Cortex of kidney (tissue), 1 donor: ENCODE data around the gene CCNK.

ENCODE experiments used
- DNase-seq: peaks from one replicate; lab custom pipeline; 2025; lab: John Stamatoyannopoulos, UW

Gene CCNK

GRCh38 chr14:99480917-99481744, at the start of gene CCNK:
Gene CCNK (plus strand): TSS chr14:99481409. CDS start chr14:99492678, 11,269 bp downstream.
- DNase-seq: peak; percentile 87

GRCh38 chr14:99431986-99432385, 49.2 kb upstream of the CCNK start:
- DNase-seq: no peak

- no peak for DNase-seq
Observed at GRCh38 chr14:99432485-99432884, 48.7 kb upstream of the CCNK start.

- no peak for DNase-seq
Observed at GRCh38 chr14:99435327-99435726, 45.9 kb upstream of the CCNK start.

DNA sequence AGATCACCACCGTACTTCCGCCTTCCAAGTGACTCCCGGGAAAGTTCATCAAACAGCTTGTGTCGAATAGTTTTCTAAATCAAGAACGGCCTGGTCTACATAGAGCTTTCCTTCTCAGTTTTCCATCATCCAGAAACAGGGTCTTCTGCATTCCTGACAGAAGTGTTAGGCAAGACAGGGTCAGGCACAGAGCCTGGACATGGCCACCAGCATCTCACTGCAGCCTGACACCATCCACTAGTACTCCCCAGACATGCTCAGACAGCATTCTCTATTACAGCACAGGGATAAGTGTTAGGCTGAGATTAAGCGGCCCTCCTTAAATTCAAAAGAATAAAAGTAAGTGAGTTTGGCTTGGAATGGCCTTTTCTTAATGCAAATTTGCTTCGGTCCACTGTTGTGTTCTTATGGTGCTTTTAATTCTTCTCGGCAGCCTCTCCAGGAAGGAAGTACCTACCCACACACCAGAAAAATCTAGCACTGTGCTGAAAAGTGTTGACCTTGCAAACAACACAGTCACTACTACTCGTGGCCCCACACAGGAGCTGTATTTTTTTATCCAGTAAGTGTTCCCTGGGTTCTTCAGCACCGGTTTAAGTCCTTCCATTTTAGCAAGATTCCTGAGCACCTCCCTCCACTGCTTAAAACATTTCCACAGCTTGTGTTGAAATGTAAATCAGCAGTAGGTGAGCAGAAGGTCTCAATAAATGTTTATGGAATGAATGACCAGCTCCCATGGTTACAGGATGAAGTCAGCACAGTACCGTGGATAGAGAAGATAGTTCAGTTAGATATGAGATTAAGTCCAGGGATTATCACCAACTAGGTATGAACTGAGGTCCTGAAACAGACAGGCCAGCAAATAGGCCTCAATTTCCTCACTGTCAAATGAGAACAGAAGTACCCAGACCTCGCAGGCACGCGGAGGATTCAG, 44.7 kb upstream of the CCNK start:
- DNase-seq: no peak

GRCh38 chr14:99437706-99438105, 43.5 kb upstream of the CCNK start:
- DNase-seq: no peak

DNA sequence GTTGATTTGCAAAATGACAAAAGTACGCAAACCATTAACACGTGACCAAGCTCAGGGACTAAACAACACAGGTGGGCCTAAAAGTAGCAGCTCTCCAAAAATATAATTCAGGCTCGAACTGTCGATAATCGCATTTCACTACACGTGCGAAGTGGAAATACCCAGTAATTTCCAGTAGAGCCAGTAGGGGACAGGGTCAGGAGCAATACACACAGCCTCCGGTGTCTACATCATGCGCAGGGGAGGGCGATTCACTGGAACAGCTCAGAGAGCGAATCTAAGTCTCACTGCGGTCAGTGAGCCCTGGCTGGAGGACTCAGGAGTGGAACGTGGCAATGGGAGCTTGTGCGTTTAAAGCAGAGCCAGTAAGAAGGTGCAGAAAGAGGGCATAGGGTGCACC, 40.9 kb upstream of the CCNK start:
- no peak for DNase-seq

GRCh38 chr14:99441157-99441870, 39.9 kb upstream of the CCNK start:
- no peak for DNase-seq

DNA sequence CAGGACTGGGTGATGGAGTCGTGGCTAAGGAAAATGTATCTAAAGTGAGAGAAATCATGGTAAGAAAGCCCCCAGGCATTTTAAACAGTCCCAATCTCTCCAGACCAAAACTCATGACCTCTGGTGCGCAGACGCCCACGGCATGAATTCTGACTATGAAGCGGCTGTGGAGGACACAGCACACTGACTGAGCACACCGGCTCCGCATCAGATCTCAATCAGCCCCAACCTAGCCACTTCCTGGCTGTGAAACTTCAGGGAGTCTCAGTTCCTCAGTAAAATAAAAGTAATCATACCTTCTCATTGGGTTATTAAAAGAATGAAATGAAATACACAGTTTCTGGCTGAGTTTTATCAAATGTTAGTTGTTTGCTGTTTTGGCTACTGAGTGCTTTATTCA, 39.3 kb upstream of the CCNK start:
- DNase-seq: no peak

GRCh38 chr14:99445931-99446330, 35.3 kb upstream of the CCNK start:
- no peak for DNase-seq

- DNase-seq: no peak
Observed at GRCh38 chr14:99447739-99448138, 33.5 kb upstream of the CCNK start.

- DNase-seq: no peak
Observed at GRCh38 chr14:99450266-99450665, 30.9 kb upstream of the CCNK start.

DNA sequence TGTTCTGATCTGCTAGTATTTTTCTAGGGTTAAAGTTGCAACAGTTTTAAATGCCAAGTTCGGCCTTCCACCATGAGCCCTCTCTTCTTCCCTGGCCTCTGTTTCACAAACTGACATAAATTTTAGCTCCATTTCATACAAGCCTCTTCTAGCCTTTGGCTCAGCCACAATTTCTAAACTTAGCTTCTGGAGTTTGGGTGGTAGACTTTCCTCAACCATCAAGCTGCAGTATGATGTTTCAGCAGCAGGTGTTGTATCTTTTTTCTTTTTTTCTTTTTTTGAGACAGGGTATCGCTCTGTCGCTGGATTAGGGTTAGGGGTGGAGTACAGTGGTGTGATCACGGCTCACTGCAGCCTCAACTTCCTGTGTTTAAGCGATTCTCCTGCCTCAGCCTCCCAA, 30.0 kb upstream of the CCNK start:
- DNase-seq: no peak

GRCh38 chr14:99452968-99453367, 28.2 kb upstream of the CCNK start:
- DNase-seq: no peak

DNA sequence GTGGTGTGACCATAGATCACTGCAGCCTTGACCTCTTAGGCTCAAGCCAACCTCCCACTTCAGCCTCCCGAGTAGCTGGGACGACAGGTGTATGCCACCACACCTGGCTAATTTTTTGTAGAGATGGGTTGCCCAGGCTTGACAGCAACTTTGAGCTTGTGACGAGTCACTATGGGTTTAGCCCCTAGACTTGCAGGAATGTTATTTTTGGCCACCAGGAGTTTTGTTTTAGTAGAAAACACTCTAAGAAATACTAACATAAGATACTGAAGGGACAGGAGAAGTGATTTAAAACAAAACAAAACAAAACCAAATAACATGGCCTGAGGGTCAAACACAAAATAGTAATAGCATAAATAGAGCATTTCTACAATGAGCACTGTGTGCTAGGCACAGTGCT, 27.0 kb upstream of the CCNK start:
- no peak for DNase-seq

DNA sequence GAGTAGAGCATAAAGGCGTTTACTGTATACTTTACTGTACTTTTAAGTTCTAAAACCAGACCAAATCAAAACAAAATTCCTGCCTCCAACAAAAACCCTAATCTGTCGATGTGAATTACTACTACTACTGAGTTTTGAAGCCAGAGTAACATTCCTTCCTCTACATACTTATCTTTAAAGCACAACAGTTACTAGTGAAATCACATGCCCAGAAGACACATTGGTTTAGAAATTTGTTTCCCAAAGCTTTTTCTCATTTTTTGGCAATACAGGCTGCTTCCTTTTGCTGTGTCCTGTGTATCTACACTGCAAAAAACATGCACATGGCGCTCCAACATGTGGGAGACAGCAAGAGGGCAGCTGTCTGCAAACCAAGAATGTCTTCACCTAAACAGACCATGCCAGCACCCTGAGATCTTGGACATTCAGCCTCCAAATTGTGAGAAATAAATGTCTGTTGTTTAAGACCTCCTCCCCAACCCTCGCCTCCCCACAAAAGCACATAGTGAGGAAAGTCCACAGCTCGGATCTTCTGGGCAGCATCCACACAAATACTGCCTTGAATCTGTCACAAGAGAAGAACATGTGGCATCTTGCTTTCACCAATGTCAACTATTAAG, 21.6 kb upstream of the CCNK start:
- DNase-seq: no peak

DNA sequence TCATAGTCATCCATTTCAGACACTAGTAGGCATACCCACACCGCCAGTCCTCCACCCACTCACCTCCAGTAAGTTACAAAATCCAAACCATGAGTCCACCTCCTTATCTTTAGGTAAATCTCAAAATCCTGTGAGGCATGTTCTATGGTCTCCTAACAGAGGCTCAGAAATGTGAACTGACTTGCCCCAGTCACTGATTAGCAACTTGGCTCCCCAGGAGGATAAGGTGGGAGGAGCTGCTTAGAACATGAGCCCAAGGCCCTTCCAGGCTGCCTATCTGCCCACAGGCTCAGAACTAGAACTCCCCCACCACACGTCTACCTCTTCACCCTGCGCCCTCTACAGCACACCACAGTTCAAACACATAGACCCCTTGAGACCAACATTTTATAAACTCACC, 20.4 kb upstream of the CCNK start:
- no peak for DNase-seq

- no peak for DNase-seq
Observed at GRCh38 chr14:99461411-99462085, 19.7 kb upstream of the CCNK start.

GRCh38 chr14:99462210-99462609, 19.0 kb upstream of the CCNK start:
- DNase-seq: no peak

DNA sequence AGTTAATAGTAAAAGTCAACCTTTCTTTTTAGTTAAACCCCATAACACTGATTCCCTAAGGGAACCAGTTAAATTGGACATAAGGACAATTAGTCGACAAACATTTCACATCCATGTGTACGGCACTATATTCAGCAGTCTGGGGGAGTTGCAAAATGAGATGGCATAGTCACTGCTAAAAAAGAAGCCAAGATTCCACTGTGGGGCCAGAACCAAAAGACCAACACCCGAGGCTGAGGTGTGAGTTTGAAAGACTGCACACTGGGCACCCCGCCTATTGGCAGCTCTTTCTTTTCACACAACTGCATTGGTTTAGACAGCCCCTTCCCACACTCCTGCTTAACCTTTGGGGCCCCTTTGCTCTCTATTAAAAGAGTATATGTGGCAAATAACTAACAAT, 17.2 kb upstream of the CCNK start:
- DNase-seq: no peak

GRCh38 chr14:99465288-99465687, 15.9 kb upstream of the CCNK start:
- no peak for DNase-seq
